ENCODE results near the gene IGF2. TPM values are rescaled to one million over a fixed set of nuclear protein-coding genes. Genes with fewer than 3 reads are reported as not detected.

IGF2 gene
- polyA plus RNA-seq, 1 donor, result 319 TPM

- Histone ChIP-seq H3K4me3 (ENCODE audit: low read length) (no peak overlapping the region), H3K36me3 (ENCODE audit: control insufficient read depth, insufficient read depth, low read length) (no peaks in the 10 kb centered on the region), H3K4me1 (ENCODE audit: control insufficient read depth, insufficient read depth, low read length) (peaks cover 11% of the 10 kb centered on the region), H3K27me3 (ENCODE audit: control insufficient read depth, insufficient read depth, low read length) (no peaks in the 10 kb centered on the region), H3K9me3 (ENCODE audit: control insufficient read depth, low read depth, low read length) (no peaks in the 10 kb centered on the region), H3K27ac (ENCODE audit: low read length) (no peak overlapping the region)
- DNase-seq, result no peak
- 100% methylated on average over 1 of the region's 2 CpGs for WGBS (ENCODE audit: insufficient coverage, low lambda C conversion rate)
These were observed 36.3 kb downstream of the IGF2 start for GRCh38 chr11:2102883-2103213.

DNA sequence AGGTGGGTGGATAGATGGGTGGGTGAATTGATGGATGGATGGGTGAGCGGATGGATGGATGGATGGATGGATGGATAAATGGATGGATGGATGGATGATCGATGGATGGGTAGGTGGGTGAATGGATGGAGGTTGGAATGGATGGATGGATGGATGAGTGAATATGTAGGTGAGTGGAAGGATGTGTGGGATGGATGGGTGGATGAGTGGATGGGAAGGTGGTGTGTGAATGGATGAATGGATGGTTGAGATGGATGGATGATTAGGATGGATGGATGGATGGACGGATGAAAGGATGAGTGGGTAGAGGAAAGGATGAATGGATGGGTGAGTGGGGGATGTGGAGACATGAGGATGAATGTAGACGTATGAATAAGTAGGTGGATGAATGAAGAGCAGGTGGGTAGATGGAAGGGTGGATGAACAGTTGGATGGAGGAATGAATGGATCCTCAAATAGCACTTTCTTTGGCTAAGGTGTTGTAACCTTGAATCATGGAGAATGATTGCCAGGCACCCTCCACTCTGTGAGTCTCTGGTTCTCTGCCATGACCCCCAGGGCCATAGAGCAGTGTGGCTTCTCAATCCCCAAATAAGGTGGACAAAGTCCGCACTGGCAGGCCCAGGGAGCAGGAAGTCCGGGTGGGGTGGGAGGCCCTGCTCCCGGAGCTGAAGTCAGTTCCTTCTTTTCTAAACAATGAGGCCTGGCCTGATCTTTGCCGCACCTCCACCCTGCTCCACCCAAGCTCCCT lies 36.9 kb downstream of the IGF2 start:
- Histone ChIP-seq H3K4me1 (ENCODE audit: control insufficient read depth, insufficient read depth, low read length) (peaks cover 11% of the 10 kb centered on the region), H3K36me3 (ENCODE audit: control insufficient read depth, insufficient read depth, low read length) (no peaks in the 10 kb centered on the region), H3K9me3 (ENCODE audit: control insufficient read depth, low read depth, low read length) (no peaks in the 10 kb centered on the region), H3K4me3 (ENCODE audit: low read length) (no peak overlapping the region), H3K27me3 (ENCODE audit: control insufficient read depth, insufficient read depth, low read length) (no peaks in the 10 kb centered on the region), H3K27ac (ENCODE audit: low read length) (no peak overlapping the region)
- peak in 1 of 2 donors; percentile 66 for DNase-seq
- WGBS (ENCODE audit: insufficient coverage, low lambda C conversion rate), result 97% methylated on average over 4 of the region's 8 CpGs

DNA sequence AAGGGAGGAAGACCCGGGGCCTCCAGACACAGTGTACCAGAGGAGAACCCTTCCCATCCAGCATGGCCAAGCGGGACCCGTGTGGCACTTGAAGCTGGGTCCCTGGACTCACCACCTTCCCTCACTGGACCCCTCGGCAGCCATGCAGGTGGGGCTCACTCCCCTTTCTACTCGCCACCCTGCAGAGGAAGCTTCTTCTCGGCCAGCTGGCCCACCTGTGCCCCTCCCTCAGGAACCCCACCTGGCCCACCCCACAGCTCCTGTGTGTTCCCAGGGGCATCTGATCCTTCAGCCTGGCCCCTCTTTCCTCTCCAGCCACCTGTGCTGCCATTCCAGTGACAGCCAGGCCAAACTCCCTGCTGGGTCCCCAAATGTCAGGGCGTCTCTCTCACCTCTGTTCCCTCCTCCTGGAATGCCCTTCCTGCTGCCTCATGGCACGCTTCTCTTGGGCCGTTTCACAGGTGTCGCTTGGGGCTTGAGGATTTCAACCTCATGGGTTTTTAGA lies 38.0 kb downstream of the IGF2 start:
- WGBS (ENCODE audit: insufficient coverage, low lambda C conversion rate), result no CpG with 5 or more reads among the region's 10 CpGs

DNA sequence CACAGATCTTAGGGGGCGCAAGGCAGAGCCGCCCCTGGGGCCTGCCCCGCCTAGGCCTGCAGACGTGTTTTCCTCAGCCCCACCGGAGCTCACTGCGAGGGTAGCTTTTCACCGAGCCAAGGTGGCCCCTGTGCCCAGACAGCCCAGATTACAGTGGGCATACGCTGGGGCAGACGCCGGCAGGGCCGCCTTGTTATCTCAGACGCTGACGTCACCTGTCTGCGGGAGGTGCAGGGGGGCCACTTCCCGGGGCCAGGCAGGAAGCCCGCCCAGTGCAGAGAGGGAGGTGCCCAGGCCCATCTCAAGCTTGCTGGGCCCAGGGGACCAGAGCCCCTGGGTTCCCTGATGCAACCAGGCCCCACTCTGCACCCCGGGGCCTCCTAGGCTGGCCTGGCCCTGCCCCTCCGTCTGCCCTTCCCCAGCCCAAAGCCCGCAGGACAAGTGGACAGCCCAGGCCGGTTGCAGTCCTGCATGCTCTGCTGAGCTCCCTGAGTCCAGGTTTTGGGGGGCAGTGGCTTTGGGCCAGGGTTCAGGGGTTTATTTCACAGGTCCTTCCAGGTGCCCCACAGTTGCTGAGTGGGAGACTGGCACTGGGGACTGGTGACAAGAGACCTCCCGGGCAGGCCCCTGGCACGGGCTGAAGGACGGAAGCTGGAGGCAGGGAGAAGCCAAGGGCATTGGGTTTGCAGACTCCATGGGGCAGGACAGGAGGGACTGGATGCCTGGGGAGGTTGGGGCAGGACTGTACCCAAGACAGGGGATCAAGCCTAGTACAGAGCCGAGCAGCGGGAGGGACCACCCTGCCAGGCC lies 38.6 kb downstream of the IGF2 start:
- no peaks in the 10 kb centered on the region for H3K36me3 ChIP-seq (ENCODE audit: control insufficient read depth, insufficient read depth, low read length)
- no peak overlapping the region for H3K27ac ChIP-seq (ENCODE audit: low read length)
- no peaks in the 10 kb centered on the region for H3K27me3 ChIP-seq (ENCODE audit: control insufficient read depth, insufficient read depth, low read length)
- peaks cover 11% of the 10 kb centered on the region for H3K4me1 ChIP-seq (ENCODE audit: control insufficient read depth, insufficient read depth, low read length)
- peak in 1 of 2 donors; percentile 51 for DNase-seq
- no CpG with 5 or more reads among the region's 25 CpGs for WGBS (ENCODE audit: insufficient coverage, low lambda C conversion rate)
- no peak overlapping the region for H3K4me3 ChIP-seq (ENCODE audit: low read length)
- H3K9me3 ChIP-seq (ENCODE audit: control insufficient read depth, low read depth, low read length), result no peaks in the 10 kb centered on the region

More for the DNA sequence above, 38.0 kb downstream of the IGF2 start:
- no peak for DNase-seq
- Histone ChIP-seq H3K9me3 (ENCODE audit: control insufficient read depth, low read depth, low read length) (no peaks in the 10 kb centered on the region), H3K36me3 (ENCODE audit: control insufficient read depth, insufficient read depth, low read length) (no peaks in the 10 kb centered on the region), H3K4me1 (ENCODE audit: control insufficient read depth, insufficient read depth, low read length) (peaks cover 11% of the 10 kb centered on the region), H3K4me3 (ENCODE audit: low read length) (no peak overlapping the region), H3K27me3 (ENCODE audit: control insufficient read depth, insufficient read depth, low read length) (no peaks in the 10 kb centered on the region), H3K27ac (ENCODE audit: low read length) (no peak overlapping the region)

GRCh38 chr11:2099516-2100349 lies 39.5 kb downstream of the IGF2 start:
- Histone ChIP-seq H3K9me3 (ENCODE audit: control insufficient read depth, low read depth, low read length) (no peaks in the 10 kb centered on the region), H3K36me3 (ENCODE audit: control insufficient read depth, insufficient read depth, low read length) (no peaks in the 10 kb centered on the region), H3K4me3 (ENCODE audit: low read length) (no peak overlapping the region), H3K27me3 (ENCODE audit: control insufficient read depth, insufficient read depth, low read length) (no peaks in the 10 kb centered on the region), H3K27ac (ENCODE audit: low read length) (no peak overlapping the region), H3K4me1 (ENCODE audit: control insufficient read depth, insufficient read depth, low read length) (peaks cover 11% of the 10 kb centered on the region)
- DNase-seq, result no peak
- no CpG with 5 or more reads among the region's 20 CpGs for WGBS (ENCODE audit: insufficient coverage, low lambda C conversion rate)

DNA sequence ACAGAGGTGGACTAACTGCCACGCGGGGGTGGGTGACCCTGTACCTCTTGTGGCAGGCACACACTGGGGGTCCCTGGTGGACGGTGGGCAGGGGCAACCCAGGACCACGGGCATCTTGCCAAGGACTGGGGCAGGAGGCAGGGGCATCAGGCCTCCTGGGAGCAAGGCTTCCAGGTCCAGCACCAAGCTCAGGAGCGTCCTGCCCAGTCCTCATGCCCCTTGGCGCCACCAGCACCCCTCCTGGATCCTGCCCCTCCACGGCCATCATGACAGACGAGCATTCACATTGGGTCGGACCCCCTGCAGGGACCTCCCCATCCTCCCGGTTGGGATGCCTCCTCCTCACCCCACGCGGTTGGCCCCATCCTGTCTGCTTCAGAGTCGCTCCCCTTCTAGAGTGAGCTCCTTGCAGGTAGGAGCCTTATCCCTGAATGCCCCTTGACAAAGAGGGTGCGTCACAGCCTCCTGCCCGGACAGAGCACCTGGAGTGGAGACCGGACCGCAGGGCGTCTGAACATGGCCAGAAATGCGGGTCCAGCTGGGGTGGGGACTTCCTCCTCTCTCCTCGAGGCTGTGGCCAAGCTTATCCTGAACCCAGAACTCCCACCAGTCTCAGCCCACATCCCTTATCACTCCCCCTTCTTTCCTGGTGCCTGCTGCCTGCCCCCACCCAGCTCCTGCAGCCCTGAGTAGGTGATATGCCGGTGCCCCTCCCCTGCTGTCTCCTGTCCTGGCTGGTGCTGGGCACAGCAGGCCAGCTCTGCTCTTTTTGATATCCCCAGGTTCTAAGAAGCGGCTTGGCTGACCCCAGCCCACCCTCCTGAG lies 40.3 kb downstream of the IGF2 start:
- H3K4me3 ChIP-seq (ENCODE audit: low read length), result no peak overlapping the region
- no peak overlapping the region for H3K27ac ChIP-seq (ENCODE audit: low read length)
- no CpG with 5 or more reads among the region's 22 CpGs for WGBS (ENCODE audit: insufficient coverage, low lambda C conversion rate)
- no peaks in the 10 kb centered on the region for H3K36me3 ChIP-seq (ENCODE audit: control insufficient read depth, insufficient read depth, low read length)
- no peaks in the 10 kb centered on the region for H3K9me3 ChIP-seq (ENCODE audit: control insufficient read depth, low read depth, low read length)
- H3K27me3 ChIP-seq (ENCODE audit: control insufficient read depth, insufficient read depth, low read length), result no peaks in the 10 kb centered on the region
- no peak for DNase-seq
- peaks cover 11% of the 10 kb centered on the region for H3K4me1 ChIP-seq (ENCODE audit: control insufficient read depth, insufficient read depth, low read length)

DNA sequence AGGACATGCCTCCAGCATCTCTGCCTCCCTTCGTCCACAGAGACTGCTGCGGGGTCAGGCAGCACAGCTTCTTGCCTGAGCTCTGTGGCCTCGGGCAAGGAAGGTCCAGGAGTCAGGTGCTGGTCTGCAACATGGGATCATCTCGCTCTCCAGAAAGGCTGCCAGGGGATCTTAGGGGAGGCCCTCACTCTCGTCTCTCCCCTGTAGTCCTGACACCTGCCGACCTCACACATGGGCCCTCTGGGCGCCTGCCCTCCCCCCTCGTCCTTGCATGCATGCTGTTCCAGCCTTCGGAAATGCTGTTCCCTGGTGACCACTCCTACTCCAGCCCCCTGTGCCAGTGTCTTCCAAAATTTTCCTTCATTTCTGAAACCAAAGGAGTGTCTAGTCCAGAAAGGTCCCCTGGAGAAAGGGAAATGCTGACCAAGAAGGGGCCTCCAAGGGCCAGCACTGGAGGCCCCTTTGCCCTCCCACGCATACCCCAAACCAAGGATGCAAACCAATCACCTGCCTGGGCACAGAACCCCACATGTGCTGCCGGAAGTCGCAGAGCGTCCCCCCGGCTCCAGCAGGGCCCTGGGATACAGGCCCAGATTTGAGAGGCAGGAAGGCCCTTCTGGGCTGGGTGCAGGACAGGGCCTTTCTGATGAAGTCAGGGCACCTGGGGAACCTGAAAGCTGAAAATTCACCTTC lies 41.0 kb downstream of the IGF2 start:
- Histone ChIP-seq H3K27ac (ENCODE audit: low read length) (no peak overlapping the region), H3K27me3 (ENCODE audit: control insufficient read depth, insufficient read depth, low read length) (no peaks in the 10 kb centered on the region), H3K4me1 (ENCODE audit: control insufficient read depth, insufficient read depth, low read length) (peaks cover 9% of the 10 kb centered on the region), H3K9me3 (ENCODE audit: control insufficient read depth, low read depth, low read length) (no peaks in the 10 kb centered on the region), H3K36me3 (ENCODE audit: control insufficient read depth, insufficient read depth, low read length) (no peaks in the 10 kb centered on the region), H3K4me3 (ENCODE audit: low read length) (no peak overlapping the region)
- DNase-seq, result no peak
- 100% methylated on average over 2 of the region's 14 CpGs for WGBS (ENCODE audit: insufficient coverage, low lambda C conversion rate)

DNA sequence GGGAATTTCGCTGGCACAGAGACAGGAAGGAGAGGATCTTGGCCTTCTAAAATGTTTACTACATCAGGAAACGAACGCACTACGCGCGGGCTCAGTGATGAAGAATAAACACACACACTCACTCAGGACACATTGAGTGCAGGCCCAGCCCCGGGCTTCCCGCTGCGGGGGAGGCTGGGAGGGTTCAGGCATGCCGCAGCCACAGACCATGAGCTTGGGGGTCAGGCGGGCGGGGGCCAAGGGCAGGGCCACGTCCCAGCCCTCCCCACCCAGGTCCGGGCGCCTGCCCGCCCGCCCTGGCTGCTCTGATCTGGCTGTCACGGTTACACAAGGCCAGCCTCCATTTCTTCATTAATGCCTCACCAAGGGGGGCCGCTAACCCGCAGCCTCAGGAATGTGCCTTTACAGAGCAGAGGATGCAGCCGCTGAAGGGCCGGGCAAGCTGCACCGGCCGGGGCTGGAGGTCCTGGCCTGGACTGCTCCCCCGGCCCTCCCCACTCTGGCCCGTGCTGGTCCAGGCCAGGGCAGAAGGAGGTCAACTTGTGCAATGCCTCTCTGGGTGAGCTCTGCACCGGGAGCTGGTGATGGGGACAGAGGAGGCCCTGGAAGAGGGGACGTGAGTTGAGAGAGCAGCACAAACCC lies 41.7 kb downstream of the IGF2 start:
- no peaks in the 10 kb centered on the region for H3K9me3 ChIP-seq (ENCODE audit: control insufficient read depth, low read depth, low read length)
- no peak overlapping the region for H3K4me3 ChIP-seq (ENCODE audit: low read length)
- peaks cover 7% of the 10 kb centered on the region for H3K4me1 ChIP-seq (ENCODE audit: control insufficient read depth, insufficient read depth, low read length)
- DNase-seq, result peak in 1 of 2 donors; percentile 52
- peak overlapping the region; percentile 20 for H3K27ac ChIP-seq (ENCODE audit: low read length)
- no CpG with 5 or more reads among the region's 28 CpGs for WGBS (ENCODE audit: insufficient coverage, low lambda C conversion rate)
- no peaks in the 10 kb centered on the region for H3K36me3 ChIP-seq (ENCODE audit: control insufficient read depth, insufficient read depth, low read length)
- H3K27me3 ChIP-seq (ENCODE audit: control insufficient read depth, insufficient read depth, low read length), result peaks cover 3% of the 10 kb centered on the region

- Histone ChIP-seq H3K27ac (ENCODE audit: low read length) (peak overlapping the region; percentile 20), H3K9me3 (ENCODE audit: control insufficient read depth, low read depth, low read length) (no peaks in the 10 kb centered on the region), H3K36me3 (ENCODE audit: control insufficient read depth, insufficient read depth, low read length) (no peaks in the 10 kb centered on the region), H3K27me3 (ENCODE audit: control insufficient read depth, insufficient read depth, low read length) (peaks cover 4% of the 10 kb centered on the region), H3K4me1 (ENCODE audit: control insufficient read depth, insufficient read depth, low read length) (peaks cover 7% of the 10 kb centered on the region), H3K4me3 (ENCODE audit: low read length) (no peak overlapping the region)
- WGBS (ENCODE audit: insufficient coverage, low lambda C conversion rate), result no CpG with 5 or more reads among the region's 17 CpGs
- DNase-seq, result no peak
These were observed 42.3 kb downstream of the IGF2 start for GRCh38 chr11:2096919-2097301.
